ENCODE measurements around the gene HOMER2.
"Not testable (repeated sequence)": the region's sequence is repeated elsewhere in the genome, so short reads cannot be mapped to it uniquely, and the experiment has no call there.

Gene HOMER2

GRCh38 chr15:82871832-82872484, 80.6 kb downstream of the HOMER2 start:
- H3K9ac ChIP-seq: no peak overlapping the region

DNA sequence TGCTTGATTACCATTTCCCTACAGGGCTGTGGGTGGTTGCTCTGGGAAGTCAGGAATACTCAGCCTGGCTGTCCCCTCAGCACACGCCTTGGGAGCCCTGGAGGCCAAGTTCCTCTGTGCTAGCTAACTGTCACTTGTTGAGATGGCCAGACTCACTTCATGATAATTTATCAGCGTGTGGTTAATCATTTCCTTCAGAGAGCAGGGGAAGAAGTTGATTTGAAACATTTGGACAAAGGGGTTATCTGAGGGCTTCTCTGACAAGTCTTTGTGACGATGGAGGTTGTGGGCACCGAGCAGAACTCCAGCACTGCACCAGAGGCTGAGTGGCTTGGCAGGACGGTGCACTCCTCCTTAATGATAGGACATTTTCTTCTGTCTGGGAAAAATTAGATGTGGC, 81.2 kb downstream of the HOMER2 start:
- no peak overlapping the region for H3K27ac ChIP-seq
- no peak overlapping the region for H3K9ac ChIP-seq
- no peak overlapping the region for H3K4me2 ChIP-seq (ENCODE audit: low read length)
- H3K79me2 ChIP-seq: no peaks in the 10 kb centered on the region
- no peaks in the 10 kb centered on the region for H3K9me3 ChIP-seq (ENCODE audit: control insufficient read depth, low read length)
- H3K27me3 ChIP-seq (ENCODE audit: control insufficient read depth, insufficient read depth, low read length): no peaks in the 10 kb centered on the region
- H3K4me3 ChIP-seq (ENCODE audit: low read depth, low read length): no peak overlapping the region
- no peak overlapping the region for H2AFZ ChIP-seq
- no peaks in the 10 kb centered on the region for H3K36me3 ChIP-seq (ENCODE audit: control insufficient read depth, insufficient read depth, low read length)
- TF ChIP-seq CTCF (IDR thresholded peaks at IDR 0.05): no peak
- no peaks in the 10 kb centered on the region for H3K4me1 ChIP-seq

More at GRCh38 chr15:82871832-82872484, 80.6 kb downstream of the HOMER2 start:
- Histone ChIP-seq H3K79me2 (no peaks in the 10 kb centered on the region), H3K27me3 (ENCODE audit: control insufficient read depth, insufficient read depth, low read length) (no peaks in the 10 kb centered on the region), H2AFZ (no peak overlapping the region), H3K9me3 (ENCODE audit: control insufficient read depth, low read length) (no peaks in the 10 kb centered on the region), H3K36me3 (ENCODE audit: control insufficient read depth, insufficient read depth, low read length) (no peaks in the 10 kb centered on the region), H3K4me1 (no peaks in the 10 kb centered on the region), H3K4me3 (ENCODE audit: low read depth, low read length) (no peak overlapping the region), H3K4me2 (ENCODE audit: low read length) (no peak overlapping the region), H3K27ac (no peak overlapping the region)
- no peak for TF ChIP-seq CTCF (IDR thresholded peaks at IDR 0.05)

GRCh38 chr15:82870727-82871320, 81.7 kb downstream of the HOMER2 start:
- H3K4me3 ChIP-seq (ENCODE audit: low read depth, low read length): no peak overlapping the region
- no peak overlapping the region for H3K4me2 ChIP-seq (ENCODE audit: low read length)
- H3K27me3 ChIP-seq (ENCODE audit: control insufficient read depth, insufficient read depth, low read length): no peaks in the 10 kb centered on the region
- TF ChIP-seq CTCF (IDR thresholded peaks at IDR 0.05): no peak
- H3K79me2 ChIP-seq: no peaks in the 10 kb centered on the region
- no peak overlapping the region for H3K9ac ChIP-seq
- H3K27ac ChIP-seq: no peak overlapping the region
- H3K4me1 ChIP-seq: no peaks in the 10 kb centered on the region
- no peak overlapping the region for H2AFZ ChIP-seq
- no peaks in the 10 kb centered on the region for H3K36me3 ChIP-seq (ENCODE audit: control insufficient read depth, insufficient read depth, low read length)
- H3K9me3 ChIP-seq (ENCODE audit: control insufficient read depth, low read length): no peaks in the 10 kb centered on the region

DNA sequence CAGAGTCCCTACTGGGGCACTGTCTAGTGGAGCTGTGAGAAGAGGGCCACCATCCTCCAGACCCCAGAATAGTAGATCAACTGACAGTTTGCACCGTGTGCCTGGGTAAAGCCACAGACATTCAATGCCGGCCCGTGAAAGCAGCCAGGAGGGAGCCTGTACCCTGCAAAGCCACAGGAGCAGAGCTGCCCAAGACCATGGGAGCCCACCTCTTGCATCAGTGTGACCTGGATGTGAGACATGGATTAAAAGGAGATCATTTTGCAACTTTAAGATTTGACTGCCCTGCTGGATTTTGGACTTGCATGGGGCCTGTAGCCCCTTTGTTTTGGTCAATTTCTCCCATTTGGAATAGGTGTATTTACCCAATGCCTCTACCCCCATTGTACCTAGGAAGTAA, 86.5 kb downstream of the HOMER2 start:
- H3K4me3 ChIP-seq (ENCODE audit: low read depth, low read length); H3K27me3 ChIP-seq (ENCODE audit: control insufficient read depth, insufficient read depth, low read length); H3K4me2 ChIP-seq (ENCODE audit: low read length); H3K36me3 ChIP-seq (ENCODE audit: control insufficient read depth, insufficient read depth, low read length); H3K27ac ChIP-seq; H3K9ac ChIP-seq; H2AFZ ChIP-seq; H3K4me1 ChIP-seq; H3K79me2 ChIP-seq; H3K9me3 ChIP-seq (ENCODE audit: control insufficient read depth, low read length): not testable (repeated sequence)

DNA sequence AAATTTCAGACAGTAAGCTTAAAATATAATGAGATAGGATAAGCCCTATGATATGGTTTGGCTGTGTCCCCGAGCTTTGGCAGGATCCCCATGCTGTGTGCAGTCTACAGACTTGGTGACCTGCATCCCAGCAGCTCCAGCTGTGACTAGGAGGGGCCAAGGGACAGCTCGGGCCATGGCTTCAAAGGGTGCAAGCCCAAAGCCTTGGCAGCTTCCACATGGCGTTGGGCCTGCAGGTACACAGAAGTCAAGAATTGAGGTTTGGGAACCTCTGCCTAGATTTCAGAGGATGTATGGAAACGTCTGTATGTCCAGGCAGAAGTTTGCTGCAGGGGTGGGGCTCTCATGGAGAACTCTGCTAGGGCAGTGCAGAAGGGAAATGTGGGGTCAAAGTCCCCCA, 86.9 kb downstream of the HOMER2 start:
- not testable (repeated sequence) for H2AFZ ChIP-seq; H3K4me1 ChIP-seq; H3K4me2 ChIP-seq (ENCODE audit: low read length); H3K4me3 ChIP-seq (ENCODE audit: low read depth, low read length); H3K9ac ChIP-seq; H3K27ac ChIP-seq; H3K79me2 ChIP-seq; H3K36me3 ChIP-seq (ENCODE audit: control insufficient read depth, insufficient read depth, low read length); H3K9me3 ChIP-seq (ENCODE audit: control insufficient read depth, low read length); H3K27me3 ChIP-seq (ENCODE audit: control insufficient read depth, insufficient read depth, low read length)

DNA sequence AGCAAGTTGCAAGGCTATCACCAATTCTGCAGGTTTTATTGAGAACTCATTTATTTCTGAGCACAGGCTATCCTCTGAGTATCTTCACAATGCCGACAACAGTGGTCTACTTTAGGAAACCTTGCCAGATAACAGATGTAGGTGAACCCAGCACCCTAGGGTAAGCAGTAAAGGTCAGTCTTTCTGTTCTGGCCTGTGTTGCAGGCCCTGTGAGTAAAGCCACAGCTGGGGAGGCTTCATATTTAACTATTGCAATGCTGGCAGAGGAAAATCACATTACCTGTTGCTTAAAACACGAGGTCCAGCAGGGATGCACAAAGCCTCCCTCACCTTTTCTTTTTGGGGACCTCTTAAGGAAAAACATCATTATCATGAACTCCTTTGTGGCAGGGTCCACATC, 87.6 kb downstream of the HOMER2 start:
- no peaks in the 10 kb centered on the region for H3K79me2 ChIP-seq
- no peak overlapping the region for H3K4me3 ChIP-seq (ENCODE audit: low read depth, low read length)
- H3K36me3 ChIP-seq (ENCODE audit: control insufficient read depth, insufficient read depth, low read length): no peaks in the 10 kb centered on the region
- no peaks in the 10 kb centered on the region for H3K4me1 ChIP-seq
- H3K9me3 ChIP-seq (ENCODE audit: control insufficient read depth, low read length): no peaks in the 10 kb centered on the region
- no peak overlapping the region for H3K27ac ChIP-seq
- TF ChIP-seq CTCF (IDR thresholded peaks at IDR 0.05): no peak
- no peak overlapping the region for H2AFZ ChIP-seq
- H3K27me3 ChIP-seq (ENCODE audit: control insufficient read depth, insufficient read depth, low read length): no peaks in the 10 kb centered on the region
- H3K9ac ChIP-seq: no peak overlapping the region
- no peak overlapping the region for H3K4me2 ChIP-seq (ENCODE audit: low read length)
